HEK293 (cell line): ENCODE measurements around the gene PLSCR3.
A peak's percentile ranks its signal among the peaks of the same experiment; 100 is the strongest.

Source experiments
- ATF2 ChIP-seq: fragments of 450-650 bp; formaldehyde crosslinking; IDR thresholded peaks from 2 replicates; pipeline ENCODE4 v1.5.1; 2016; ENCODE audit warnings: missing biosample characterization, missing genetic modification characterization, low read depth
- BCL11A ChIP-seq: fragments of 450-650 bp; formaldehyde crosslinking; IDR thresholded peaks from 2 replicates; pipeline ENCODE4 v1.5.1; 2016; ENCODE audit warnings: low read depth, missing biosample characterization, missing genetic modification characterization
- GLI4 ChIP-seq: fragments of 450-650 bp; formaldehyde crosslinking; IDR thresholded peaks from 2 replicates; pipeline ENCODE4 v1.5.1; 2016; ENCODE audit warnings: missing biosample characterization, missing genetic modification characterization
- KLF1 ChIP-seq: fragments of 450-650 bp; formaldehyde crosslinking; IDR thresholded peaks from 2 replicates; pipeline ENCODE4 v1.5.1; 2016; ENCODE audit warnings: missing biosample characterization, missing genetic modification characterization
- PBX3 ChIP-seq: sonication (generic); formaldehyde crosslinking; IDR thresholded peaks from 2 replicates; pipeline ENCODE4 v1.8.1; 2022; ENCODE audit warnings: mild to moderate bottlenecking, moderate library complexity, missing genetic modification reagents
- PRDM2 ChIP-seq: fragments of 450-650 bp; formaldehyde crosslinking; IDR thresholded peaks from 2 replicates; pipeline ENCODE4 v1.5.1; 2016; ENCODE audit warnings: missing biosample characterization, missing genetic modification characterization, borderline replicate concordance
- SCRT1 ChIP-seq: fragments of 450-650 bp; formaldehyde crosslinking; IDR thresholded peaks from 2 replicates; pipeline ENCODE4 v1.5.1; 2016; ENCODE audit warnings: missing biosample characterization, missing genetic modification characterization, borderline replicate concordance
- SP7 ChIP-seq: fragments of 450-650 bp; formaldehyde crosslinking; IDR thresholded peaks from 2 replicates; pipeline ENCODE4 v1.5.1; 2016; ENCODE audit warnings: missing biosample characterization, missing genetic modification characterization
- WT1 ChIP-seq: fragments of 450-650 bp; formaldehyde crosslinking; IDR thresholded peaks from 2 replicates; pipeline ENCODE4 v1.5.1; 2016; ENCODE audit warnings: missing biosample characterization, missing genetic modification characterization
- ZBTB21 ChIP-seq: fragments of 450-650 bp; formaldehyde crosslinking; IDR thresholded peaks from 2 replicates; pipeline ENCODE4 v1.5.1; 2017; ENCODE audit warnings: missing biosample characterization, missing genetic modification characterization
- ZBTB44 ChIP-seq: fragments of 450-650 bp; IDR thresholded peaks from 2 replicates; pipeline ENCODE4 v1.5.1; 2018; ENCODE audit warnings: missing biosample characterization, mild to moderate bottlenecking, missing genetic modification characterization
- ZBTB48 ChIP-seq: fragments of 450-650 bp; formaldehyde crosslinking; IDR thresholded peaks from 2 replicates; pipeline ENCODE4 v1.5.1; 2016; ENCODE audit warnings: missing biosample characterization, missing genetic modification characterization
- ZEB2 ChIP-seq: fragments of 450-650 bp; formaldehyde crosslinking; IDR thresholded peaks from 2 replicates; pipeline ENCODE4 v1.5.1; 2016; ENCODE audit warnings: missing biosample characterization, missing genetic modification characterization
- ZFHX2 ChIP-seq: fragments of 450-650 bp; formaldehyde crosslinking; conservative IDR thresholded peaks from 2 replicates; pipeline ENCODE4 v1.5.1; 2016; ENCODE audit warnings: missing biosample characterization, missing genetic modification characterization
- ZFP41 ChIP-seq: fragments of 450-650 bp; formaldehyde crosslinking; IDR thresholded peaks from 2 replicates; pipeline ENCODE4 v1.5.1; 2016; ENCODE audit warnings: missing biosample characterization, missing genetic modification characterization, borderline replicate concordance
- ZIC2 ChIP-seq: fragments of 450-650 bp; formaldehyde crosslinking; IDR thresholded peaks from 2 replicates; pipeline ENCODE4 v1.5.1; 2016; ENCODE audit warnings: missing biosample characterization, missing genetic modification characterization
- ZNF121 ChIP-seq: fragments of 450-650 bp; formaldehyde crosslinking; IDR thresholded peaks from 2 replicates; pipeline ENCODE4 v1.5.1; 2016; ENCODE audit warnings: missing biosample characterization, missing genetic modification characterization
- ZNF157 ChIP-seq: fragments of 450-650 bp; formaldehyde crosslinking; IDR thresholded peaks from 2 replicates; pipeline ENCODE4 v1.5.1; 2016; ENCODE audit warnings: missing biosample characterization, missing genetic modification characterization
- ZNF184 ChIP-seq: fragments of 450-650 bp; IDR thresholded peaks from 2 replicates; pipeline ENCODE4 v1.5.1; 2018; ENCODE audit warnings: missing biosample characterization, mild to moderate bottlenecking, missing genetic modification characterization
- ZNF292 ChIP-seq: fragments of 450-650 bp; formaldehyde crosslinking; IDR thresholded peaks from 2 replicates; pipeline ENCODE4 v1.5.1; 2016; ENCODE audit warnings: low read depth, missing biosample characterization, missing genetic modification characterization, borderline replicate concordance
- ZNF341 ChIP-seq: fragments of 450-650 bp; formaldehyde crosslinking; IDR thresholded peaks from 2 replicates; pipeline ENCODE4; 2016; ENCODE audit warnings: low read depth, missing biosample characterization, missing genetic modification characterization
- ZNF433 ChIP-seq: fragments of 450-650 bp; formaldehyde crosslinking; IDR thresholded peaks from 2 replicates; pipeline ENCODE4 v1.5.1; 2016; ENCODE audit warnings: missing biosample characterization, missing genetic modification characterization, low read depth
- ZNF596 ChIP-seq: fragments of 450-650 bp; IDR thresholded peaks from 2 replicates; pipeline ENCODE4 v1.5.0; 2018; ENCODE audit warnings: missing biosample characterization, mild to moderate bottlenecking, missing genetic modification characterization, moderate library complexity
- ZNF645 ChIP-seq: fragments of 450-650 bp; formaldehyde crosslinking; IDR thresholded peaks from 2 replicates; pipeline ENCODE4; 2016; ENCODE audit warnings: missing biosample characterization, missing genetic modification characterization
- ZNF658 ChIP-seq: fragments of 450-650 bp; formaldehyde crosslinking; IDR thresholded peaks from 2 replicates; pipeline ENCODE4; 2016; ENCODE audit warnings: missing biosample characterization, missing genetic modification characterization
- ZNF664 ChIP-seq: fragments of 450-650 bp; formaldehyde crosslinking; IDR thresholded peaks from 2 replicates; pipeline ENCODE4 v1.5.1; 2016; ENCODE audit warnings: missing biosample characterization, missing genetic modification characterization
- ZSCAN16 ChIP-seq: fragments of 450-650 bp; formaldehyde crosslinking; IDR thresholded peaks from 2 replicates; pipeline ENCODE4 v1.5.1; 2016; ENCODE audit warnings: missing biosample characterization, missing genetic modification characterization
- ZSCAN18 ChIP-seq: fragments of 450-650 bp; formaldehyde crosslinking; IDR thresholded peaks from 2 replicates; pipeline ENCODE4 v1.5.1; 2016; ENCODE audit warnings: missing biosample characterization, missing genetic modification characterization

Gene PLSCR3

GRCh38 chr17:7351665-7352502 lies 42.4 kb downstream of the PLSCR3 start, which contains the start of gene KCTD11 (continued):
- no peak for TF ChIP-seq PRDM2 (tag by site-specific recombination)
- TF ChIP-seq ZNF184 (tag by site-specific recombination): no peak
- peak; percentile 78 for TF ChIP-seq ZEB2 (tag by site-specific recombination)
- TF ChIP-seq ZBTB48 (tag by site-specific recombination): no peak
- TF ChIP-seq SP7 (tag by site-specific recombination): peak; percentile 40; the same call in 1 of the 2 replicates
- no peak for TF ChIP-seq ZSCAN16 (tag by site-specific recombination)
- TF ChIP-seq KLF1 (tag by site-specific recombination): peak; percentile 80
- no peak for TF ChIP-seq ZNF433 (tag by site-specific recombination)
- TF ChIP-seq ZNF121 (tag by site-specific recombination): no peak
- no peak for TF ChIP-seq ZNF658
- TF ChIP-seq ZIC2: no peak
- no peak for TF ChIP-seq ZNF645 (tag by site-specific recombination)
- peak; percentile 97 for TF ChIP-seq ZFHX2
- TF ChIP-seq ZBTB21 (tag by site-specific recombination): no peak
- no peak for TF ChIP-seq SCRT1 (tag by site-specific recombination)
- no peak for TF ChIP-seq BCL11A (tag by site-specific recombination)
- TF ChIP-seq PBX3 (CRISPR knock-in tag): 0 out of 2 replicates have a peak, but pooled peaks have one; percentile 39
- TF ChIP-seq GLI4: no peak
- no peak for TF ChIP-seq ZFP41 (tag by site-specific recombination)
- no peak for TF ChIP-seq ZNF292 (tag by site-specific recombination)
- TF ChIP-seq ZNF664 (tag by site-specific recombination): no peak
- TF ChIP-seq ZNF157: no peak
- TF ChIP-seq ZBTB44: no peak
- TF ChIP-seq ZSCAN18 (tag by site-specific recombination): no peak
- no peak for TF ChIP-seq ZNF596 (tag by site-specific recombination)
- no peak for TF ChIP-seq WT1 (tag by site-specific recombination)
- TF ChIP-seq ATF2 (tag by site-specific recombination): no peak
- no peak for TF ChIP-seq ZNF341 (tag by site-specific recombination)
